Measurements from ENCODE around the gene ZFP92. TPM values are rescaled to one million over a fixed set of nuclear protein-coding genes. Genes with fewer than 3 reads are reported as not detected.

ZFP92 gene
- total and polyA plus RNA-seq, 2 of the 8 experiments (the other 6 are each of a cell fraction or from before 2014, with no cell fraction given): 0.14 to 0.41 TPM

GRCh38 chrX:153459986-153460385, 48.7 kb downstream of the ZFP92 start (continued):
- TF ChIP-seq, protein P1, sequence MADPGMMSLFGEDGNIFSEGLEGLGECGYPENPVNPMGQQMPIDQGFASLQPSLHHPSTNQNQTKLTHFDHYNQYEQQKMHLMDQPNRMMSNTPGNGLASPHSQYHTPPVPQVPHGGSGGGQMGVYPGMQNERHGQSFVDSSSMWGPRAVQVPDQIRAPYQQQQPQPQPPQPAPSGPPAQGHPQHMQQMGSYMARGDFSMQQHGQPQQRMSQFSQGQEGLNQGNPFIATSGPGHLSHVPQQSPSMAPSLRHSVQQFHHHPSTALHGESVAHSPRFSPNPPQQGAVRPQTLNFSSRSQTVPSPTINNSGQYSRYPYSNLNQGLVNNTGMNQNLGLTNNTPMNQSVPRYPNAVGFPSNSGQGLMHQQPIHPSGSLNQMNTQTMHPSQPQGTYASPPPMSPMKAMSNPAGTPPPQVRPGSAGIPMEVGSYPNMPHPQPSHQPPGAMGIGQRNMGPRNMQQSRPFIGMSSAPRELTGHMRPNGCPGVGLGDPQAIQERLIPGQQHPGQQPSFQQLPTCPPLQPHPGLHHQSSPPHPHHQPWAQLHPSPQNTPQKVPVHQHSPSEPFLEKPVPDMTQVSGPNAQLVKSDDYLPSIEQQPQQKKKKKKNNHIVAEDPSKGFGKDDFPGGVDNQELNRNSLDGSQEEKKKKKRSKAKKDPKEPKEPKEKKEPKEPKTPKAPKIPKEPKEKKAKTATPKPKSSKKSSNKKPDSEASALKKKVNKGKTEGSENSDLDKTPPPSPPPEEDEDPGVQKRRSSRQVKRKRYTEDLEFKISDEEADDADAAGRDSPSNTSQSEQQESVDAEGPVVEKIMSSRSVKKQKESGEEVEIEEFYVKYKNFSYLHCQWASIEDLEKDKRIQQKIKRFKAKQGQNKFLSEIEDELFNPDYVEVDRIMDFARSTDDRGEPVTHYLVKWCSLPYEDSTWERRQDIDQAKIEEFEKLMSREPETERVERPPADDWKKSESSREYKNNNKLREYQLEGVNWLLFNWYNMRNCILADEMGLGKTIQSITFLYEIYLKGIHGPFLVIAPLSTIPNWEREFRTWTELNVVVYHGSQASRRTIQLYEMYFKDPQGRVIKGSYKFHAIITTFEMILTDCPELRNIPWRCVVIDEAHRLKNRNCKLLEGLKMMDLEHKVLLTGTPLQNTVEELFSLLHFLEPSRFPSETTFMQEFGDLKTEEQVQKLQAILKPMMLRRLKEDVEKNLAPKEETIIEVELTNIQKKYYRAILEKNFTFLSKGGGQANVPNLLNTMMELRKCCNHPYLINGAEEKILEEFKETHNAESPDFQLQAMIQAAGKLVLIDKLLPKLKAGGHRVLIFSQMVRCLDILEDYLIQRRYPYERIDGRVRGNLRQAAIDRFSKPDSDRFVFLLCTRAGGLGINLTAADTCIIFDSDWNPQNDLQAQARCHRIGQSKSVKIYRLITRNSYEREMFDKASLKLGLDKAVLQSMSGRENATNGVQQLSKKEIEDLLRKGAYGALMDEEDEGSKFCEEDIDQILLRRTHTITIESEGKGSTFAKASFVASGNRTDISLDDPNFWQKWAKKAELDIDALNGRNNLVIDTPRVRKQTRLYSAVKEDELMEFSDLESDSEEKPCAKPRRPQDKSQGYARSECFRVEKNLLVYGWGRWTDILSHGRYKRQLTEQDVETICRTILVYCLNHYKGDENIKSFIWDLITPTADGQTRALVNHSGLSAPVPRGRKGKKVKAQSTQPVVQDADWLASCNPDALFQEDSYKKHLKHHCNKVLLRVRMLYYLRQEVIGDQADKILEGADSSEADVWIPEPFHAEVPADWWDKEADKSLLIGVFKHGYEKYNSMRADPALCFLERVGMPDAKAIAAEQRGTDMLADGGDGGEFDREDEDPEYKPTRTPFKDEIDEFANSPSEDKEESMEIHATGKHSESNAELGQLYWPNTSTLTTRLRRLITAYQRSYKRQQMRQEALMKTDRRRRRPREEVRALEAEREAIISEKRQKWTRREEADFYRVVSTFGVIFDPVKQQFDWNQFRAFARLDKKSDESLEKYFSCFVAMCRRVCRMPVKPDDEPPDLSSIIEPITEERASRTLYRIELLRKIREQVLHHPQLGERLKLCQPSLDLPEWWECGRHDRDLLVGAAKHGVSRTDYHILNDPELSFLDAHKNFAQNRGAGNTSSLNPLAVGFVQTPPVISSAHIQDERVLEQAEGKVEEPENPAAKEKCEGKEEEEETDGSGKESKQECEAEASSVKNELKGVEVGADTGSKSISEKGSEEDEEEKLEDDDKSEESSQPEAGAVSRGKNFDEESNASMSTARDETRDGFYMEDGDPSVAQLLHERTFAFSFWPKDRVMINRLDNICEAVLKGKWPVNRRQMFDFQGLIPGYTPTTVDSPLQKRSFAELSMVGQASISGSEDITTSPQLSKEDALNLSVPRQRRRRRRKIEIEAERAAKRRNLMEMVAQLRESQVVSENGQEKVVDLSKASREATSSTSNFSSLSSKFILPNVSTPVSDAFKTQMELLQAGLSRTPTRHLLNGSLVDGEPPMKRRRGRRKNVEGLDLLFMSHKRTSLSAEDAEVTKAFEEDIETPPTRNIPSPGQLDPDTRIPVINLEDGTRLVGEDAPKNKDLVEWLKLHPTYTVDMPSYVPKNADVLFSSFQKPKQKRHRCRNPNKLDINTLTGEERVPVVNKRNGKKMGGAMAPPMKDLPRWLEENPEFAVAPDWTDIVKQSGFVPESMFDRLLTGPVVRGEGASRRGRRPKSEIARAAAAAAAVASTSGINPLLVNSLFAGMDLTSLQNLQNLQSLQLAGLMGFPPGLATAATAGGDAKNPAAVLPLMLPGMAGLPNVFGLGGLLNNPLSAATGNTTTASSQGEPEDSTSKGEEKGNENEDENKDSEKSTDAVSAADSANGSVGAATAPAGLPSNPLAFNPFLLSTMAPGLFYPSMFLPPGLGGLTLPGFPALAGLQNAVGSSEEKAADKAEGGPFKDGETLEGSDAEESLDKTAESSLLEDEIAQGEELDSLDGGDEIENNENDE (IDR thresholded peaks at IDR 0.05; ENCODE audit: insufficient replicate concordance, low read length): no peak
- TF ChIP-seq E2F6 (IDR thresholded peaks at IDR 0.05) (no peak), TCF12 (IDR thresholded peaks at IDR 0.05; ENCODE audit: low read depth, low read length) (no peak)

All from H1 (cell line).